ENCODE results near the gene FHIT.

FHIT gene

DNA sequence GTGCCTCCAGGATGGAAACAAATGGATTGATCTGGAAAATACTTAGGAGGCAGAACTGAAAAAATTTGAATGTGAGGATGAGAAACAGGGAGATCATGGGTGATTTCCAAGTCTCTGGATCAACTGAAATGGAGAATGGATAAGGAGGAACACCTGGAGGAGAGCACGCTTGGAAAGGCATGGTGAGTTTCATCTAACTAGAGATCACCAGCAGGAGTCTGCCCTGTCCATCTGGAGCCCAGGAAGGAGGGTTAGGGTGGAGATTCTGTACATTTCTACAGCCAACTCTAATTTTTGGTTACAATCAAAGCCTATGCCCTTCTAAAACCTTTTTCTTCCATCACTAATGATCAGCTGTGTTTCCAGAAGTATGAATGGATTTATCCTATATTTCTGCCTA is 1205.6 kb downstream of the FHIT start:
- Histone ChIP-seq H4K20me1 (ENCODE audit: low read depth, low read length) (no peaks in the 10 kb centered on the region), H3K27ac (ENCODE audit: low read depth, low read length) (no peak overlapping the region), H2AFZ (ENCODE audit: low read depth, low read length, severe bottlenecking) (no peak overlapping the region), H3K79me2 (ENCODE audit: insufficient read depth, low read length) (no peaks in the 10 kb centered on the region), H3K27me3 (ENCODE audit: low read length) (no peaks in the 10 kb centered on the region), H3K4me3 (ENCODE audit: insufficient read depth, low read length, poor library complexity, severe bottlenecking) (no peak overlapping the region), H3F3A (ENCODE audit: insufficient read depth) (no peaks in the 10 kb centered on the region), H3K9me2 (replicated peaks; ENCODE audit: insufficient read depth, low read length) (no peaks in the 10 kb centered on the region), H3K9me3 (ENCODE audit: insufficient read depth, low read length) (no peaks in the 10 kb centered on the region), H3K4me2 (ENCODE audit: low read depth, low read length, poor library complexity, severe bottlenecking) (no peak overlapping the region), H3K9ac (ENCODE audit: low read length) (no peak overlapping the region), H3K36me3 (ENCODE audit: low read length) (no peaks in the 10 kb centered on the region)
- no peak for TF ChIP-seq EZH2phosphoT487 (conservative IDR thresholded peaks at IDR 0.05; ENCODE audit: low read length)
- TF ChIP-seq, protein P1, sequence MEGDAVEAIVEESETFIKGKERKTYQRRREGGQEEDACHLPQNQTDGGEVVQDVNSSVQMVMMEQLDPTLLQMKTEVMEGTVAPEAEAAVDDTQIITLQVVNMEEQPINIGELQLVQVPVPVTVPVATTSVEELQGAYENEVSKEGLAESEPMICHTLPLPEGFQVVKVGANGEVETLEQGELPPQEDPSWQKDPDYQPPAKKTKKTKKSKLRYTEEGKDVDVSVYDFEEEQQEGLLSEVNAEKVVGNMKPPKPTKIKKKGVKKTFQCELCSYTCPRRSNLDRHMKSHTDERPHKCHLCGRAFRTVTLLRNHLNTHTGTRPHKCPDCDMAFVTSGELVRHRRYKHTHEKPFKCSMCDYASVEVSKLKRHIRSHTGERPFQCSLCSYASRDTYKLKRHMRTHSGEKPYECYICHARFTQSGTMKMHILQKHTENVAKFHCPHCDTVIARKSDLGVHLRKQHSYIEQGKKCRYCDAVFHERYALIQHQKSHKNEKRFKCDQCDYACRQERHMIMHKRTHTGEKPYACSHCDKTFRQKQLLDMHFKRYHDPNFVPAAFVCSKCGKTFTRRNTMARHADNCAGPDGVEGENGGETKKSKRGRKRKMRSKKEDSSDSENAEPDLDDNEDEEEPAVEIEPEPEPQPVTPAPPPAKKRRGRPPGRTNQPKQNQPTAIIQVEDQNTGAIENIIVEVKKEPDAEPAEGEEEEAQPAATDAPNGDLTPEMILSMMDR (IDR thresholded peaks at IDR 0.05; ENCODE audit: insufficient read depth, low read length, poor library complexity, severe bottlenecking) = no peak

DNA sequence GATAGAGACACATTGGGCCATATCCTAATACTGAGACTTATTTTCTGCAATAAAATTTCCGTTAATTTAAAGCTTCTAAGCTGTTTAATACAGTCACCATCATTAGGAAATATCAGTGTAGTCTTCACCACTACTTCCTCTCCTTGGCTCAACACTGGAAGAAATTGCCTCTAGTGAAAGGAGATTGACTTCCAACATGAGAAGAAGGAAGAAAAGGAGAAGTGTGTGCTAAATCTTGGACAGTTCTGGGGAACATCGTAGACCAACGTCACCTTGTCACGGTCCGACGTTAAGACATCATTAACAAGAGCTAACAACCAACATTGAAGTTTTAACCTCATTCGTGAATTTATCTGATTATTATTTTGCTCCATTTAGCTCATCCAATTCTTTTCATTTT is 1214.4 kb downstream of the FHIT start:
- TF ChIP-seq EZH2phosphoT487 (conservative IDR thresholded peaks at IDR 0.05; ENCODE audit: low read length) = no peak
- TF ChIP-seq, protein P1 (IDR thresholded peaks at IDR 0.05; ENCODE audit: insufficient read depth, low read length, poor library complexity, severe bottlenecking) = no peak
- Histone ChIP-seq H3F3A (ENCODE audit: insufficient read depth) (no peaks in the 10 kb centered on the region), H3K27me3 (ENCODE audit: low read length) (no peaks in the 10 kb centered on the region), H3K4me3 (ENCODE audit: insufficient read depth, low read length, poor library complexity, severe bottlenecking) (no peak overlapping the region), H3K9ac (ENCODE audit: low read length) (no peak overlapping the region), H3K9me2 (replicated peaks; ENCODE audit: insufficient read depth, low read length) (no peaks in the 10 kb centered on the region), H2AFZ (ENCODE audit: low read depth, low read length, severe bottlenecking) (no peak overlapping the region), H3K36me3 (ENCODE audit: low read length) (no peaks in the 10 kb centered on the region), H3K4me2 (ENCODE audit: low read depth, low read length, poor library complexity, severe bottlenecking) (no peak overlapping the region), H4K20me1 (ENCODE audit: low read depth, low read length) (no peaks in the 10 kb centered on the region), H3K9me3 (ENCODE audit: insufficient read depth, low read length) (no peaks in the 10 kb centered on the region), H3K79me2 (ENCODE audit: insufficient read depth, low read length) (no peaks in the 10 kb centered on the region), H3K27ac (ENCODE audit: low read depth, low read length) (no peak overlapping the region)

DNA sequence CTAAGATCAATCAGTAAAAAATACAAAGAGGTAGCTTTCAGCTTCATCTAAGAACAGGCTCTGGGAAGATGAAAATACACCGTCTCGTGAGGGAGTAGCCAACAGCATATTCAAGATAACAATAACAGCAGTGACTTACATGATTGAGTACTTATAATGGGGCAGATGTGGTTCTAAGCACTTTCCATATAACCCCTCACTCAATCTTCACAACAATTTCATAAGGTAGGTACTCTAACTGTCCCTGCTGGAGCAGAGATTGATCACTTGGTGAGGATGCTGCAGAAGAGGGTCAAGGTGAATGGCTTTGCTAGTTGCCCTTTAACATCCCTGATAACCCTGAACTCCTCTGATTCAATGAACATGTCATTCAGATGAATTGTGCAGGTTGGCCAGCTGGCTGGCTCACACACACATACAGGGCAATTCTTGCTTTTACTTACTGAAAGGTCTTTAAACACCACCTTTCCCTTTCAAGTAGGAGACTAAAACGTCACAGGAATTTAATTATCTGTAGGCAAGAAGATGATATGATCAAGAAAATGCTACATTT is 1217.3 kb downstream of the FHIT start:
- H3K27ac ChIP-seq (ENCODE audit: low read depth, low read length) = no peak overlapping the region
- H3K9ac ChIP-seq (ENCODE audit: low read length) = no peak overlapping the region
- H3K27me3 ChIP-seq (ENCODE audit: low read length) = no peaks in the 10 kb centered on the region
- no peak overlapping the region for H2AFZ ChIP-seq (ENCODE audit: low read depth, low read length, severe bottlenecking)
- no peak overlapping the region for H3K4me3 ChIP-seq (ENCODE audit: insufficient read depth, low read length, poor library complexity, severe bottlenecking)
- no peaks in the 10 kb centered on the region for H3F3A ChIP-seq (ENCODE audit: insufficient read depth)
- TF ChIP-seq, protein P1 (IDR thresholded peaks at IDR 0.05; ENCODE audit: insufficient read depth, low read length, poor library complexity, severe bottlenecking) = no peak
- TF ChIP-seq EZH2phosphoT487 (conservative IDR thresholded peaks at IDR 0.05; ENCODE audit: low read length) = no peak
- no peaks in the 10 kb centered on the region for H4K20me1 ChIP-seq (ENCODE audit: low read depth, low read length)
- no peaks in the 10 kb centered on the region for H3K36me3 ChIP-seq (ENCODE audit: low read length)
- H3K4me2 ChIP-seq (ENCODE audit: low read depth, low read length, poor library complexity, severe bottlenecking) = no peak overlapping the region
- H3K9me3 ChIP-seq (ENCODE audit: insufficient read depth, low read length) = no peaks in the 10 kb centered on the region
- no peaks in the 10 kb centered on the region for H3K9me2 ChIP-seq (replicated peaks; ENCODE audit: insufficient read depth, low read length)
- no peaks in the 10 kb centered on the region for H3K79me2 ChIP-seq (ENCODE audit: insufficient read depth, low read length)
